HG02623 (cell line): Measurements from ENCODE around the gene ASPG.

Experiments used
- ATAC-seq: cut with Tn5 transposase; IDR thresholded peaks from one replicate; pipeline ENCODE4 v1.9.1; 2021; ENCODE audit warnings: moderate library complexity; ENCODE audit not compliant: unreplicated experiment

The ASPG gene

GRCh38 chr14:104104076-104104901, 18.8 kb downstream of the ASPG start:
- no peak for ATAC-seq

DNA sequence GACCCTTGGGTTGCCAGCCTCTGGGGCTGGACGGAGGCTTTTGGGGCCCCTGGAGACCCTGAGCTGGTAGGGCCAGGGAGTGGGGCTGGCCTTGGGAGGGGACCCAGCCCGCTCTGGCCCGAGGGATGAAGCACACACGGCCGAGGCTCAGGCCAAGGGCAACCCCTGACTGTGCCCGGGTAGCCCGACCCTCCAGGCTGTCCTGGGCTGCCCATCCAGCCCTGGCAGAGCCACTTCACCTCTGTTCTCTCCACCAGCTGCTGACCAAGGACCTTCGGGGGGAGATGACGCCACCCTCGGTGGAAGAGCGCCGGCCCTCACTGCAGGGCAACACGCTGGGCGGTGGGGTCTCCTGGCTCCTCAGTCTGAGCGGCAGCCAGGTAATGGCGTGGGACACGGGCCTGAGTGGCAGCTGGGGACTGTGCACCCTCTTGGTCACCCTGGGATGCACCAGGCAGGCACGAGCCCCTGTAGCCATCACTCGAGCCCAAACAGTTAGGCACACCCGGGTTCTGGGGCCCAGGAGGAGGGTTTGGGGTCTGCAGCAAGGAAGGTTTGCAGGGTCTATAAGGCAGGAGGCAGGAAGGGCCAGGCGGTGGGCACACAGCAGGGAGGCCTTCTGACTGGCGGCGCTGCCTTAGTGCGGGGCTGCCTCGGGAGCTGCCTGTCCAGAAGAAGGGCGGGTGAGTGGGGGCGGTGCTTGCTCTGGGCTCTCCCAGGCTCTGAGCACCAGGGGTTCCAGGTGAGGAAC, 19.7 kb downstream of the ASPG start:
- no peak for ATAC-seq

- no peak for ATAC-seq
These were observed 20.4 kb downstream of the ASPG start for GRCh38 chr14:104105822-104106470.

GRCh38 chr14:104106471-104106991, 21.0 kb downstream of the ASPG start:
- no peak for ATAC-seq

DNA sequence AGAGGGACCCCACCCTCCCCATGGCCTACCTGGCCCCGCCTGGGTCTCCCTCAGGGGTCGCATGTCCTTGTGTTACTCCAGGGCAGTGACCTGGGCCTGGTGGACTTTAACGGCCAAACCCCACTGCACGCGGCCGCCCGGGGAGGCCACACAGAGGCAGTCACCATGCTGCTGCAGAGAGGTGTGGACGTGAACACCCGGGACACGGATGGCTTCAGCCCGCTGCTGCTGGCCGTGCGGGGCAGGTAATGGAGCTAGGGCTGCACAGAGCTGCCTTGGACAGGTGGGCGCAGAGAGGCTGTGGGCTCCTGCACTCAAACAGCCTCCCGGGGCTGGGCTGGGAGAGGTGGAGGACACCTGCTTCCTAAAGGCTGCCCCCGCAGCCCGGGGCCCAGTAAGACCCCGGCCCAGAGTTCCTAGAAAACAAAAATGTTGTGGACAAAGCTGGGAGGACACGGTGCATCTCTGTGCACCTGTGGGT, 21.6 kb downstream of the ASPG start:
- ATAC-seq: no peak

GRCh38 chr14:104107611-104108569, 22.4 kb downstream of the ASPG start:
- ATAC-seq: no peak

DNA sequence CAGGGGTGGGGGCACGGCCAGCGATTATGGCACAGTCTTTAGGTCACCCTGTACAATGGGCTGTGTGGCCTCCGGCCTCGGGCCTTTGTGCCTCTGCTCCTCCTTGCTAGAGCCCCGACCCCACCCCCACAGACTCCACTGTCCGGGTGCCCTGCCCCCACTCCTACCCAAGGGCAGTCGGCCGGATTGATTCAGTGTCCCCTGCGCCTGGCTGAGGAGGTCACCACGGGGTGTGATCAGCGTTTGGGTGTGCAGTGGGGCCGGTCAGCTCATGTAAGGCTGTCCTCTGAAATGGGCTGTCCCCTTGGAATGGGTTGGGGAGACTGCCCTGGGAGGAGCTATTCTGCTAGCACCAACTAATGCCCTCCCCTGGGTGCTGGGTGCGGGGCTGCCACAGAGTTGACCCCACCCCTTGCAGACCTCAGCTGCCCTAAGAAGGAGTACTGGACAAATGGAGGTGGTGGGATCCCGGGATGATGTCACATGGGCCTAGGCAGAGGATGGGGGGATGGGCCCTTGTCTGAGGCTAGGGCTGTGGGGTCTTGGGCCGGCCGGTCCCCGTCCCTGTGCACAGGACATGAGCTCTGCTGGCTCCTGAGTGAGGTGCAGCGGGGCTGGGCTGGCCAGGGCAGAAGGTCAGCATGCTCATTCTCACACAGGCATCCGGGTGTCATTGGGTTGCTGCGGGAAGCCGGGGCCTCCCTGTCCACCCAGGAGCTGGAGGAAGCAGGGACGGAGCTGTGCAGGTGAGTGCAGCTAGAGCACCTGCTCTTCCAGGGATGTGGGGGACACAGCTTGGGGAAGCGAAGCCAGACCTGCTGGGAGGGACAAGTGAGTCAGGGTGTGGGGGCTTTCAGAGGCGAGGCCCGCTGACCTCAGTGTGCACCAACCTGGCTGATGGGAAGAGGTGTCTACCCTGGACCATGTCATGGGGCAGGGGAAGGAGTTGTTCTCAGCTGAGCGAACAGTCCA, 23.4 kb downstream of the ASPG start:
- ATAC-seq: no peak

DNA sequence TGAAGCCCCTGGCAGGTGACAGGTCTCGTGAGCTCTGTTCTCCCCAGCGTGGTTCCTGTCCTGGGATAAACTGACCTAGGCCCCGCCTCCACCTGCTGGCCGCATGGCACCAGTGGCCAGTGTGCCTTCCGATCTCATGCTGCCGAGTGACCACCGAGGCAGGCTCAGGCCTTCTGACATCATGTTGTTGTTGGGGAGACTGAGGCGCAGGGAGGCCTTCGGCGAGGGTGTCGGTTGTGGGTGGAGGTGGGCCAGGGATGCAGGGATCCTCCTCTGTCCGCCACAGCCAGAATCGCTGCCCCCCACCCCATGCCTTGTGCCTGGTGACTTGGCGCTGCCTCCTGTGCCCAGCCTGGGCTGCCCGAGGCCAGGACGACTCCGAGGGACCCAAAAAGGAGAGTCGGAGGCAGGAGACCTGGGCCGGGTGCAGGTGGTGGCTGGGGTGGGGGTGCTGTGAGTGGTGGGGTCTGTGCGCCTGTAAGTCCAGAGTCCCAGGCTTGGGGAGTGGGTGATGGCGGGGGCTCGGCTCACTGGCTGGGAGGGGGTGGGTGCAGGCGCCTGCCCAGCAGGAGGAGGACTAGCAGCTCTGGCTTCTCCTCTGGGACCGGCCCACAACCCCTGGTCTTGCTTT, 24.3 kb downstream of the ASPG start:
- no peak for ATAC-seq

DNA sequence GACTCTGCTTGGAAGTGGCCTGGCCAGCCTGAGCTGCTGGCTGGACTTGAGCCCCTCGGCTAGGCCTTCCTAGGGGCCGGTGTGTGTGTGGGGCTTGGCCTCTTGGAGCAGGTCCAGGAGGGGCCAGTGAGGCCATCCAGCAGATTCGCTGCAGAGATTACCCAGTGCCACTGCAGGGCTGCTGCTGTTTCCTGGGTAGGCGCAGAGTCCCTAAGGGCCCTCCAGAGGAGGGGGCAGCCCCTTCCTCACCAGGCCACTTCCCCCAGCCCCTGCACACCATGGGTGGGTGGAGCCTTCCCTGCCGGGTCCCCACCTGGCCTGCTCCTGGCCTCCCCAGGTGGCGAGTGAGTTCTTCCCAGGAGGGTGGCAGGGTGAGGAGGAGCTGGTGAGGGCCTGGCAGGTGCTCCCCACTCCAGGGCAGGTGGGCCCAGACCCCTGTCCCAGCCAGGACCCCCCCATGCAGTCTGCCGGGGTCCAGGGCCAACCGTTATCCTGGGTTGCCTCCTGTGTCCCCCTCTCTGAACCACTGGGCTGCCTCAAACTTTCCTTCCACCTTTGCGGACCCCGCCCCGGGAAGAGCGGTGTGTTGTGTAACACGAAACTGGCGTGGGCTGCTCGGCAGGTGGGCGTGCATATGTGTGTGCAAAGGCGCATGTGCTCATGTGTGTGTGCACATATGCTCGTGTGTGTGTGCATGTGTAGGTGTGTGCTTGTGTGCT, 25.1 kb downstream of the ASPG start:
- no peak for ATAC-seq

- no peak for ATAC-seq
These were observed 26.0 kb downstream of the ASPG start for GRCh38 chr14:104111301-104112112.

DNA sequence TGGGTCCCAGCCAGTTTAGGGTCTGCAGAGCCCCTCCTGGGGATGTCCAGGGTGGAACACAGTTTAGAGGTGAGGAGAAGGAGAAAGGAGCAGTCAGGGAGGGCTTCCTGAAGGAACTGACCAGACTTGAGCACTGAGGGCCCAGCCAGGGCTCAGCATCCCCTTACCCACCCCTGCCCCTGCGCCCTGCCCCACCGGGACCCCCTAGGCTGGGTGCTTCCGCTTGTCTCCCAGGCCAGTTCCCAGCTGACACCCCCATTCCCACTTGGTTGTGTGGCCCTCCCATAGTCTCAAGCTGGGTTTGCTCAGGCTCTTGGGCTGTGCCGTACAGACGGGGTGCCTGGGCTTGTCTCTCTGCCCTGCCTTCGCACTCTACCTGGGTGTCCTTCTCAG, 26.6 kb downstream of the ASPG start:
- no peak for ATAC-seq

GRCh38 chr14:104112609-104113571, 27.4 kb downstream of the ASPG start:
- ATAC-seq: no peak

DNA sequence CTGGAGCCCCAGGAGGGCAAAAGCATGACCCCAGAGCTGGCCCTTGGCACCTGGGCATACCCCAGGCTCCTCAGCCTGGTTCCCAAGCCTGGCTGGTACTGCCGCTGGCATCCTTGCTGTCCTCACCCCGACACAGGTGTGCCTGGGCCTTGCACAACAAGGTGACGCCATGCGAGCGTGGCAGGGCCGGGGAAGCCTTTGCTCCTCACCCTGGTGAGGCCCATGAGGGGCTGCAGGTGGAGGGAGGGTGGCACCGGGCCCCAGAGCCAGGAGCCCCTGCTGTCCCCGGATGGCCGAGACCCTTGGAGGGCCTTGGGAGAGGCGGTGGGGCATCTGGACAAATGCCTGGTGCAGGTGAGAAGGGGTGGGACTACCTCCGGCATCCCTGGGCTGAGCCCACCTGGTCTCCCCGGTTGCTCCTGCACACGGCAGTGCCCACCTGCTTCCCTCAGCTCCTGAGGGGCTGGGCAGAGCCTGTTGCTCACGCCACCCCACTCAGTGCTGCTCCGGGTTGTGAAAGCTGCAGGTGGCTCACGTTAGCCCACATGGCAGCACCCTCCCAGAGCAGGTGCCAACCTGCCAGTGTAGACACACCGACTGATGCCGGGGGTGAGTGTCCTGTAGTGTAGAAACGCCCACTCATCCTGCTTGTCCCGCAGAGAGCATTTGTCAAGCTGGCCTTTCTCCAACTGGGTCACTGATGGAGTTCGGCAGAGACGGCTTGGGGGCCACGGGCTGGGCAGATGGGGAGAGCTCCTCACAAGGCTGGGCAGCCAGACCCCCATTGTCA, 28.3 kb downstream of the ASPG start:
- ATAC-seq: no peak

DNA sequence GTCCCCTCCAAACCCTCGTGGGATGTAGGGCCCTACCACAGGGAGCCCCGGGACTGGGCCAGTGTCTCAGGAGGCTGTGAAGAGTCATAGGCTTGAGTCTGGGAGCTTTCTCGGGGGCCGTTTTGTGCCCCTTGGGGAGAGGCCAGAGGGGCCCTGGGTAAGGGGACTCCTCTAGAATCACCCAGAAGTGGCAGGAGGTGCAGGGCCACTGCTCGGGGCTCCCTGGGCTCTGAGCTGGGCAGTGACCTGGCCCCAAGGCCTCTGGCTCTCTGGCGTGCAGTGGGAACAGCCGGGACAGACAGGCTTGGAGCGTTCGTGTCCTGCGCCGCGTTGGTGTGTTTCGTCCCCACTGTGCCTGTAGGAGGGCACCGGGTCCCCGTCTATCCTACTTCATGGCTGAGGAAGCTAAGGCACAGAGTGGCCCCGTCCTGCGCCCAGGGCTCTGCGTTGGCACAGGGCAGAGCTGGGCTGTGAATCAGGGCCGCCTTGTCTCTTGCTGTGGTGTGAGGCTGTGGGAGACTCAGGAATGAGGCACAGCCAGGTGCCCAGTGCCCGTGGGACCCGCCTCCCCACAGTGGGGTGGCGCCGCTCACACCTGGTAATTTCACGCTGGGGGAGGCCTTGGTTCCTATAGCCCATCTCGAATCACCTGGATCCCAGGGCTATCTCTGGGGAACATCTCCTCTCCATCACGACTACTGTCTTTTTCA, 29.1 kb downstream of the ASPG start:
- ATAC-seq: no peak
